Measurements from ENCODE around the gene PLA2G4B. TPM values are rescaled to one million over a fixed set of nuclear protein-coding genes. Genes with fewer than 3 reads are reported as not detected.

PLA2G4B gene
- polyA plus RNA-seq, 1 experiment, result 2.4 TPM

- TF ChIP-seq CTCF (IDR thresholded peaks at IDR 0.05; ENCODE audit: insufficient read depth, low read depth, low read length), result no peak
- CTCF ChIA-PET, result interaction anchor here (0.9 to 4.0 kb wide), 4 partner anchors 10 to 198 kb away, joined by 4 to 20 read pairs (median 8); partner anchors contain the start of gene MAPKBP1
- POLR2A ChIA-PET, result no interaction called here
- DNase-seq (ENCODE audit: low read depth), result no peak
- H3K27me3 ChIP-seq (ENCODE audit: control insufficient read depth, insufficient read depth, low read length), result no peaks in the 10 kb centered on the region
- no peak overlapping the region for H3K4me3 ChIP-seq (ENCODE audit: low read depth, low read length)
- H3K36me3 ChIP-seq (ENCODE audit: control insufficient read depth, insufficient read depth, low read length), result 0 out of 2 replicates have a peak, but pooled peaks cover 2% of the 10 kb centered on the region
Measured at GRCh38 chr15:41801185-41801584, 37.5 kb upstream of the PLA2G4B start.

GRCh38 chr15:41801850-41802455 lies 36.7 kb upstream of the PLA2G4B start:
- TF ChIP-seq CTCF (IDR thresholded peaks at IDR 0.05; ENCODE audit: insufficient read depth, low read depth, low read length), result no peak
- Histone ChIP-seq H3K4me3 (ENCODE audit: low read depth, low read length) (no peak overlapping the region), H3K36me3 (ENCODE audit: control insufficient read depth, insufficient read depth, low read length) (0 out of 2 replicates have a peak, but pooled peaks cover 2% of the 10 kb centered on the region), H3K27me3 (ENCODE audit: control insufficient read depth, insufficient read depth, low read length) (no peaks in the 10 kb centered on the region)
- no peak for DNase-seq (ENCODE audit: low read depth)
- ChIA-PET POLR2A (no interaction called here), CTCF (interaction anchor here (1.3 to 12.9 kb wide), 3 partner anchors 10 to 26 kb away, joined by 5 to 330 read pairs (median 20); partner anchors contain the start of gene MAPKBP1)

GRCh38 chr15:41804361-41804760 lies 34.3 kb upstream of the PLA2G4B start:
- H3K4me3 ChIP-seq (ENCODE audit: low read depth, low read length), result no peak overlapping the region
- H3K27me3 ChIP-seq (ENCODE audit: control insufficient read depth, insufficient read depth, low read length), result no peaks in the 10 kb centered on the region
- POLR2A ChIA-PET, result no interaction called here
- CTCF ChIA-PET, result interaction anchor here (0.8 to 12.9 kb wide), 5 partner anchors 9 to 219 kb away, joined by 3 to 330 read pairs (median 3); partner anchors contain the start of gene MAPKBP1
- H3K36me3 ChIP-seq (ENCODE audit: control insufficient read depth, insufficient read depth, low read length), result 0 out of 2 replicates have a peak, but pooled peaks cover 2% of the 10 kb centered on the region
- TF ChIP-seq CTCF (IDR thresholded peaks at IDR 0.05; ENCODE audit: insufficient read depth, low read depth, low read length), result no peak
- DNase-seq (ENCODE audit: low read depth), result no peak

GRCh38 chr15:41804916-41805666 lies 33.6 kb upstream of the PLA2G4B start:
- Histone ChIP-seq H3K4me3 (ENCODE audit: low read depth, low read length) (no peak overlapping the region), H3K36me3 (ENCODE audit: control insufficient read depth, insufficient read depth, low read length) (0 out of 2 replicates have a peak, but pooled peaks cover 2% of the 10 kb centered on the region), H3K27me3 (ENCODE audit: control insufficient read depth, insufficient read depth, low read length) (no peaks in the 10 kb centered on the region)
- CTCF ChIA-PET, result interaction anchor here (0.7 to 12.9 kb wide), 3 partner anchors 8 to 202 kb away, joined by 3 to 330 read pairs (median 3); partner anchors contain the start of gene MAPKBP1
- TF ChIP-seq CTCF (IDR thresholded peaks at IDR 0.05; ENCODE audit: insufficient read depth, low read depth, low read length), result no peak
- POLR2A ChIA-PET, result no interaction called here
- DNase-seq (ENCODE audit: low read depth), result no peak

GRCh38 chr15:41805711-41806110 lies 32.9 kb upstream of the PLA2G4B start:
- Histone ChIP-seq H3K27me3 (ENCODE audit: control insufficient read depth, insufficient read depth, low read length) (no peaks in the 10 kb centered on the region), H3K36me3 (ENCODE audit: control insufficient read depth, insufficient read depth, low read length) (no peaks in the 10 kb centered on the region), H3K4me3 (ENCODE audit: low read depth, low read length) (no peak overlapping the region)
- no peak for DNase-seq (ENCODE audit: low read depth)
- no peak for TF ChIP-seq CTCF (IDR thresholded peaks at IDR 0.05; ENCODE audit: insufficient read depth, low read depth, low read length)
- ChIA-PET POLR2A (no interaction called here), CTCF (interaction anchor here (0.7 to 12.9 kb wide), 2 partner anchors 30 to 202 kb away, joined by 3 to 330 read pairs; partner anchors contain the start of gene MAPKBP1)
